Activated CD4-positive, alpha-beta T cell treated with anti-CD3 and anti-CD28 coated beads, Interleukin-2, amount 50 U/mL, for 24 hours (primary cell): ENCODE results near the gene MIXL1.

Experiments used
- DNase-seq, 2 donors: peaks; one replicate each; pipeline ENCODE4 v3.0.0-alpha.2; 2020; ENCODE audit warnings: low read depth in 1 of 2, low spot score in 1 of 2

Gene MIXL1

GRCh38 chr1:226276077-226276682, 52.7 kb downstream of the MIXL1 start:
- DNase-seq: no peak
